ENCODE data around the gene TSPAN13.

TSPAN13 gene

GRCh38 chr7:16785846-16786245 is 32.3 kb downstream of the TSPAN13 start:
- Histone ChIP-seq H3K4me3 (ENCODE audit: low read depth, low read length, poor library complexity, severe bottlenecking) (no peak overlapping the region), H3K79me2 (ENCODE audit: insufficient read depth, low read length) (no peaks in the 10 kb centered on the region), H3K27ac (ENCODE audit: low read depth, low read length, poor library complexity, severe bottlenecking) (no peak overlapping the region), H2AFZ (ENCODE audit: low read length) (no peak overlapping the region), H3K9ac (ENCODE audit: low read length) (no peak overlapping the region), H3F3A (ENCODE audit: insufficient read depth, low read length) (no peaks in the 10 kb centered on the region), H3K4me1 (ENCODE audit: insufficient read depth, low read length, severe bottlenecking) (no peaks in the 10 kb centered on the region), H3K9me2 (ENCODE audit: low read depth, low read length) (no peaks in the 10 kb centered on the region), H3K36me3 (ENCODE audit: insufficient read depth, low read length) (peaks cover 5% of the 10 kb centered on the region; the same call in 1 of the 2 replicates), H3K4me2 (ENCODE audit: low read length) (no peak overlapping the region), H3K27me3 (ENCODE audit: insufficient read depth, low read length) (no peaks in the 10 kb centered on the region), H4K20me1 (ENCODE audit: insufficient read depth, low read length) (no peaks in the 10 kb centered on the region), H3K9me3 (ENCODE audit: low read length) (no peaks in the 10 kb centered on the region)
- TF ChIP-seq EZH2 (IDR thresholded peaks at IDR 0.05; ENCODE audit: borderline replicate concordance, low read length) (no peak), CTCF (IDR thresholded peaks at IDR 0.05; ENCODE audit: low read length) (no peak)

- H3K9me2 ChIP-seq (ENCODE audit: low read depth, low read length) = no peaks in the 10 kb centered on the region
- H3F3A ChIP-seq (ENCODE audit: insufficient read depth, low read length) = no peaks in the 10 kb centered on the region
- no peak overlapping the region for H3K4me3 ChIP-seq (ENCODE audit: low read depth, low read length, poor library complexity, severe bottlenecking)
- no peaks in the 10 kb centered on the region for H3K9me3 ChIP-seq (ENCODE audit: low read length)
- TF ChIP-seq CTCF (IDR thresholded peaks at IDR 0.05; ENCODE audit: low read length) = no peak
- no peak for TF ChIP-seq EZH2 (IDR thresholded peaks at IDR 0.05; ENCODE audit: borderline replicate concordance, low read length)
- no peak overlapping the region for H2AFZ ChIP-seq (ENCODE audit: low read length)
- no peaks in the 10 kb centered on the region for H3K79me2 ChIP-seq (ENCODE audit: insufficient read depth, low read length)
- H3K27ac ChIP-seq (ENCODE audit: low read depth, low read length, poor library complexity, severe bottlenecking) = no peak overlapping the region
- no peak overlapping the region for H3K4me2 ChIP-seq (ENCODE audit: low read length)
- H3K9ac ChIP-seq (ENCODE audit: low read length) = no peak overlapping the region
- H4K20me1 ChIP-seq (ENCODE audit: insufficient read depth, low read length) = no peaks in the 10 kb centered on the region
- H3K4me1 ChIP-seq (ENCODE audit: insufficient read depth, low read length, severe bottlenecking) = no peaks in the 10 kb centered on the region
- peaks cover 5% of the 10 kb centered on the region; the same call in 1 of the 2 replicates for H3K36me3 ChIP-seq (ENCODE audit: insufficient read depth, low read length)
- no peaks in the 10 kb centered on the region for H3K27me3 ChIP-seq (ENCODE audit: insufficient read depth, low read length)
These were observed 32.7 kb downstream of the TSPAN13 start for GRCh38 chr7:16786257-16786656.

- H3F3A ChIP-seq (ENCODE audit: insufficient read depth, low read length) = no peaks in the 10 kb centered on the region
- no peaks in the 10 kb centered on the region for H3K27me3 ChIP-seq (ENCODE audit: insufficient read depth, low read length)
- H3K4me3 ChIP-seq (ENCODE audit: low read depth, low read length, poor library complexity, severe bottlenecking) = no peak overlapping the region
- H3K27ac ChIP-seq (ENCODE audit: low read depth, low read length, poor library complexity, severe bottlenecking) = no peak overlapping the region
- no peaks in the 10 kb centered on the region for H3K79me2 ChIP-seq (ENCODE audit: insufficient read depth, low read length)
- TF ChIP-seq CTCF (IDR thresholded peaks at IDR 0.05; ENCODE audit: low read length) (no peak), EZH2 (IDR thresholded peaks at IDR 0.05; ENCODE audit: borderline replicate concordance, low read length) (no peak)
- no peaks in the 10 kb centered on the region for H3K4me1 ChIP-seq (ENCODE audit: insufficient read depth, low read length, severe bottlenecking)
- no peaks in the 10 kb centered on the region for H3K9me2 ChIP-seq (ENCODE audit: low read depth, low read length)
- H4K20me1 ChIP-seq (ENCODE audit: insufficient read depth, low read length) = no peaks in the 10 kb centered on the region
- no peak overlapping the region for H3K4me2 ChIP-seq (ENCODE audit: low read length)
- H2AFZ ChIP-seq (ENCODE audit: low read length) = no peak overlapping the region
- H3K36me3 ChIP-seq (ENCODE audit: insufficient read depth, low read length) = peaks cover 5% of the 10 kb centered on the region; the same call in 1 of the 2 replicates
- no peak overlapping the region for H3K9ac ChIP-seq (ENCODE audit: low read length)
- H3K9me3 ChIP-seq (ENCODE audit: low read length) = no peaks in the 10 kb centered on the region
These were observed 33.6 kb downstream of the TSPAN13 start for GRCh38 chr7:16787127-16787526.

Measured in OCI-LY1 (cell line).